Common myeloid progenitor, CD34-positive (primary cell): ENCODE results near the gene UXT.

Experiments
- CTCF ChIA-PET: fragments of 350-600 bp; sonication (Branson Sonifier 250); formaldehyde crosslinking; loops from one replicate; lab custom pipeline; 2021; ENCODE audit warnings: antibody characterized with exemption; lab: Charles Lee
- POLR2A ChIA-PET: fragments of 350-600 bp; sonication (Branson Sonifier 250); formaldehyde crosslinking; loops from one replicate; lab custom pipeline; 2021; ENCODE audit warnings: antibody characterized with exemption; lab: Charles Lee
- DNase-seq, 3 donors: peaks; one replicate each; pipeline versions ENCODE4 v3.0.0 to v3.0.0-alpha.2; 2013
- H3K27ac ChIP-seq, 2 experiments: 1 replicate in 1 of 2; 2 replicates in 1 of 2; pipeline ENCODE4 v1.7.0; 2013; ENCODE audit warnings: inconsistent platforms in 2 of 2, low read length in 2 of 2, mild to moderate bottlenecking in 2 of 2, low read depth in 1 of 2, moderate library complexity in 1 of 2; ENCODE audit not compliant: severe bottlenecking in 2 of 2, insufficient read depth in 1 of 2, poor library complexity in 1 of 2
- H3K27me3 ChIP-seq, 5 experiments: replicated peaks in 2 of 5; 1 replicate in 3 of 5; 2 replicates in 2 of 5; pipeline versions ENCODE4 v1.6.1 to v1.7.0; 2013; ENCODE audit warnings: low read length in 4 of 5, mild to moderate bottlenecking in 2 of 5, moderate library complexity in 2 of 5, inconsistent platforms in 1 of 5; ENCODE audit not compliant: insufficient read depth in 5 of 5, control insufficient read depth in 4 of 5
- H3K36me3 ChIP-seq, 4 experiments: 1 replicate in 2 of 4; 2 replicates in 2 of 4; pipeline versions ENCODE4 v1.6.1 to v1.7.0; 2013; ENCODE audit warnings: low read length in 3 of 4, control low read depth in 1 of 4, mild to moderate bottlenecking in 1 of 4; ENCODE audit not compliant: control insufficient read depth in 4 of 4, insufficient read depth in 4 of 4
- H3K4me1 ChIP-seq, 4 experiments: 1 replicate in 3 of 4; 2 replicates in 1 of 4; pipeline versions ENCODE4 v1.6.1 to v1.7.1; 2013; ENCODE audit warnings: low read length in 3 of 4, mild to moderate bottlenecking in 3 of 4, control low read depth in 1 of 4, inconsistent platforms in 1 of 4, moderate library complexity in 1 of 4; ENCODE audit not compliant: control insufficient read depth in 4 of 4, insufficient read depth in 4 of 4; ENCODE audit errors: control extremely low read depth in 1 of 4
- H3K4me3 ChIP-seq, 7 experiments: 1 replicate in 4 of 7; 2 replicates in 3 of 7; pipeline versions ENCODE4 v1.5.1 to v1.7.0; 2013; ENCODE audit warnings: mild to moderate bottlenecking in 7 of 7, low read length in 6 of 7, moderate library complexity in 6 of 7, inconsistent platforms in 2 of 7, low read depth in 2 of 7, control low read depth in 1 of 7; ENCODE audit not compliant: insufficient read depth in 4 of 7, control insufficient read depth in 1 of 7; ENCODE audit errors: extremely low read depth in 1 of 7
- H3K9me3 ChIP-seq, 5 experiments: 1 replicate in 4 of 5; 2 replicates in 1 of 5; pipeline versions ENCODE4 v1.6.1 to v1.7.1; 2013; ENCODE audit warnings: low read length in 4 of 5, mild to moderate bottlenecking in 2 of 5, inconsistent platforms in 1 of 5, low read depth in 1 of 5, moderate library complexity in 1 of 5; ENCODE audit not compliant: control insufficient read depth in 4 of 5, insufficient read depth in 2 of 5; ENCODE audit errors: control extremely low read depth in 1 of 5
- WGBS: methylation state at CpG from one replicate; pipeline ENCODE4 v1.1.5; 2013; ENCODE audit not compliant: insufficient coverage; 5-methylcytosine and 5-hydroxymethylcytosine counted together

UXT gene

GRCh38 chrX:47649781-47650163, 9.2 kb downstream of the UXT start:
- Histone ChIP-seq H3K27ac (peak overlapping the region in 1 of 2 experiments; percentile 70), H3K36me3 (peaks cover 3 to 19% (median 11%) of the 10 kb centered on the region in 4 experiments), H3K4me1 (peaks cover 12 to 22% (median 20%) of the 10 kb centered on the region in 4 experiments), H3K9me3 (no peaks in the 10 kb centered on the region), H3K4me3 (peak overlapping the region; percentile 42 to 85 (median 61)), H3K27me3 (peaks cover 0 to 4% (median 0%) of the 10 kb centered on the region in 5 experiments)
- 44% methylated on average over 3 of the region's 11 CpGs for WGBS
- DNase-seq = no peak
- ChIA-PET POLR2A (no interaction called here), CTCF (no interaction called here)

- CTCF ChIA-PET = no interaction called here
- H3K36me3 ChIP-seq = peaks cover 3 to 21% (median 10%) of the 10 kb centered on the region in 4 experiments
- WGBS = 43% methylated on average over 5 of the region's 8 CpGs
- peaks cover 12 to 22% (median 20%) of the 10 kb centered on the region in 4 experiments for H3K4me1 ChIP-seq
- no peak for DNase-seq
- H3K27me3 ChIP-seq = peaks cover 0 to 4% (median 0%) of the 10 kb centered on the region in 5 experiments
- no peaks in the 10 kb centered on the region for H3K9me3 ChIP-seq
- H3K27ac ChIP-seq = peak overlapping the region in 1 of 2 experiments; percentile 16
- POLR2A ChIA-PET = no interaction called here
- H3K4me3 ChIP-seq = peak overlapping the region in 6 of 7 experiments; percentile 37 to 85 (median 66)
Observed at GRCh38 chrX:47649271-47649670, 9.7 kb downstream of the UXT start.

GRCh38 chrX:47648376-47648775, 10.6 kb downstream of the UXT start:
- POLR2A ChIA-PET = no interaction called here
- no peak for DNase-seq
- no peak overlapping the region for H3K27ac ChIP-seq
- H3K36me3 ChIP-seq = peaks cover 0 to 20% (median 6%) of the 10 kb centered on the region in 4 experiments
- H3K4me3 ChIP-seq = no peak overlapping the region
- H3K27me3 ChIP-seq = peaks cover 0 to 4% (median 0%) of the 10 kb centered on the region in 5 experiments
- no peaks in the 10 kb centered on the region for H3K9me3 ChIP-seq
- 100% methylated on average over 1 of the region's 2 CpGs for WGBS
- CTCF ChIA-PET = interaction anchor here (1.2 to 1.3 kb wide), 2 partner anchors 10 to 86 kb away, joined by 3 to 4 read pairs; no protein-coding TSS in a partner anchor
- H3K4me1 ChIP-seq = peaks cover 12 to 22% (median 20%) of the 10 kb centered on the region in 4 experiments

- no peak for DNase-seq
- WGBS = 86% methylated on average over 3 of the region's 6 CpGs
- CTCF ChIA-PET = no interaction called here
- Histone ChIP-seq H3K27me3 (peaks cover 0 to 4% (median 0%) of the 10 kb centered on the region in 5 experiments), H3K27ac (no peak overlapping the region), H3K4me3 (no peak overlapping the region), H3K4me1 (peaks cover 11 to 20% (median 19%) of the 10 kb centered on the region in 4 experiments), H3K36me3 (peaks cover 0 to 12% (median 1%) of the 10 kb centered on the region in 4 experiments), H3K9me3 (peaks cover 0 to 1% (median 0%) of the 10 kb centered on the region in 5 experiments)
- POLR2A ChIA-PET = no interaction called here
Observed at GRCh38 chrX:47646636-47647035, 12.3 kb downstream of the UXT start.

GRCh38 chrX:47645530-47645929, 13.4 kb downstream of the UXT start:
- Histone ChIP-seq H3K4me1 (peaks cover 7 to 14% (median 12%) of the 10 kb centered on the region in 4 experiments), H3K36me3 (peaks cover 0 to 23% (median 7%) of the 10 kb centered on the region in 4 experiments), H3K9me3 (peaks cover 0 to 4% (median 2%) of the 10 kb centered on the region in 5 experiments), H3K27me3 (no peaks in the 10 kb centered on the region), H3K27ac (no peak overlapping the region), H3K4me3 (no peak overlapping the region)
- 92% methylated on average over 10 of the region's 10 CpGs for WGBS
- POLR2A ChIA-PET = no interaction called here
- CTCF ChIA-PET = interaction anchor here (1.8 kb wide), 2 partner anchors 16 to 66 kb away, joined by 4 to 9 read pairs; partner anchors contain the start of gene CFP
- DNase-seq = no peak

GRCh38 chrX:47644557-47645091, 14.4 kb downstream of the UXT start:
- H3K4me1 ChIP-seq = peaks cover 7 to 14% (median 11%) of the 10 kb centered on the region in 4 experiments
- POLR2A ChIA-PET = no interaction called here
- DNase-seq = peak in 2 of 3 donors; percentile 34 to 38
- no peak overlapping the region for H3K27ac ChIP-seq
- CTCF ChIA-PET = interaction anchor here (0.7 to 1.8 kb wide), 8 partner anchors 15 to 147 kb away, joined by 3 to 9 read pairs (median 4); partner anchors contain the start of gene CFP
- peaks cover 5 to 30% (median 13%) of the 10 kb centered on the region in 4 experiments for H3K36me3 ChIP-seq
- no peaks in the 10 kb centered on the region for H3K27me3 ChIP-seq
- WGBS = 70% methylated on average over 12 of the region's 12 CpGs
- no peak overlapping the region for H3K4me3 ChIP-seq
- peaks cover 0 to 11% (median 2%) of the 10 kb centered on the region in 5 experiments for H3K9me3 ChIP-seq

GRCh38 chrX:47643926-47644325, 15.1 kb downstream of the UXT start:
- peak; percentile 52 to 72 (median 70) for DNase-seq
- ChIA-PET CTCF (interaction anchor here (0.7 to 1.8 kb wide), 13 partner anchors 10 to 146 kb away, joined by 3 to 9 read pairs (median 4); partner anchors contain the start of gene CFP), POLR2A (no interaction called here)
- Histone ChIP-seq H3K4me1 (peaks cover under 1 to 7% (median 5%) of the 10 kb centered on the region in 4 experiments), H3K36me3 (peaks cover 5 to 30% (median 16%) of the 10 kb centered on the region in 4 experiments), H3K27me3 (no peaks in the 10 kb centered on the region), H3K4me3 (no peak overlapping the region), H3K9me3 (peaks cover 0 to 13% (median 2%) of the 10 kb centered on the region in 5 experiments), H3K27ac (no peak overlapping the region)
- WGBS = 30% methylated on average over 2 of the region's 2 CpGs
